Right hindlimb (tissue), 1 donor: ENCODE measurements around the gene TIGD1.

Source experiments
- DNase-seq: peaks from one replicate; pipeline ENCODE4 v3.0.0-alpha.2; 2018

The TIGD1 gene

GRCh38 chr2:232569541-232569940 lies 19.2 kb upstream of the TIGD1 start:
- no peak for DNase-seq

- DNase-seq, result no peak
Observed at GRCh38 chr2:232568161-232568560, 17.8 kb upstream of the TIGD1 start.

- DNase-seq, result no peak
Observed at GRCh38 chr2:232567721-232568120, 17.4 kb upstream of the TIGD1 start.

- DNase-seq, result no peak
Observed at GRCh38 chr2:232563580-232563979, 13.2 kb upstream of the TIGD1 start.

GRCh38 chr2:232562515-232563151 lies 12.3 kb upstream of the TIGD1 start:
- DNase-seq, result no peak

GRCh38 chr2:232556426-232556825 lies 6.1 kb upstream of the TIGD1 start:
- no peak for DNase-seq

- DNase-seq, result no peak
Observed at GRCh38 chr2:232551776-232552175, 1.4 kb upstream of the TIGD1 start.

- DNase-seq, result no peak
Observed at GRCh38 chr2:232551250-232551638, 887 bp upstream of the TIGD1 start.

GRCh38 chr2:232549655-232550353 lies 553 bp downstream of the TIGD1 start:
- no peak for DNase-seq

- no peak for DNase-seq
Observed at GRCh38 chr2:232547991-232548390, 2.4 kb downstream of the TIGD1 start.

GRCh38 chr2:232545511-232546375 lies 4.6 kb downstream of the TIGD1 start:
- no peak for DNase-seq

GRCh38 chr2:232544674-232545073 lies 5.7 kb downstream of the TIGD1 start:
- no peak for DNase-seq

- DNase-seq, result no peak
Observed at GRCh38 chr2:232543928-232544631, 6.3 kb downstream of the TIGD1 start.

- DNase-seq, result no peak
Observed at GRCh38 chr2:232543491-232543890, 6.9 kb downstream of the TIGD1 start.

- DNase-seq, result no peak
Observed at GRCh38 chr2:232542715-232543467, 7.5 kb downstream of the TIGD1 start.

- no peak for DNase-seq
Observed at GRCh38 chr2:232541961-232542714, 8.2 kb downstream of the TIGD1 start.

- no peak for DNase-seq
Observed at GRCh38 chr2:232541195-232541960, 9.0 kb downstream of the TIGD1 start.

GRCh38 chr2:232540441-232541041 lies 9.8 kb downstream of the TIGD1 start:
- DNase-seq, result no peak

GRCh38 chr2:232539298-232540231 lies 10.8 kb downstream of the TIGD1 start, which contains the start of gene CHRNG:
Gene CHRNG, plus strand, starts transcription at chr2:232539692. Its CDS starts 56 bp downstream, at chr2:232539748.
- DNase-seq, result peak; percentile 73
